ENCODE results near the gene ATG9B.
A peak's percentile ranks its signal among the peaks of the same experiment; 100 is the strongest.

The ATG9B gene

DNA sequence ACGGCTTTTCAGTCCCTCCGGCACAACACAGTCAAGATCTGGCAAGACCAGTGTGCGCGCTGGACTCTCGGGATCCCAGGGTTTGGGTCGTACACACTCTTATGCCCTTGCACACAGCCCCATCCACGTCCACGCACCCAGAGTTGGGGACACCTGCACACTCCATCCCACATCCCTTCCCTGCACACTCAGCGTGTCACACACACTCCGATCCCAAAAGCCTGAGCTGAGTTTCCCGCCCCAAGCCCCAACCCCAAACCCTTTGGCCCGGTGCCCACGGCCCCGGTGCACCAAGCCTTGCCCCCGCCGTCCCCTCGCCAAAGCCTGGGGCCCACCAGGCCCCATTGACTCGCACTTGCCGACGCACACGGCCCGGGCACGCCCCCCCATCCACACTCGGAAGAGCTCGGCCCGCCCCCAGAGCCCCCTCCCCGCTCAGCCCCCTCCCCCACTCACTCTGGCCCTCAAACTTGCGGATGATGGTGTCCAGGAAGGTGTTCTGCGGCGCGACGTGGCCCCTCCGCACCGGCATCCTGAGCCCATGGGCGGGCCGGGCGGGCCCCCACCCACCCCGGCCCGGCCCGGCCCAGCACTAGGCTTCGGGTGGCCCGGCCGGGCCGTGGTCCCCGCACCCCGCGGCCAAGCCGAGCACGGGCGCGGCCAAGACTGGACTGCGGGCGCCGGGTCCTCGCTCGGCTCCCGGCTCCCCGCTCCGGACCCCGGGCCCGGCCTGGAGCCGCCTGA, 46.7 kb downstream of the ATG9B start:
- no peak for DNase-seq (ENCODE audit: low spot score)
- TF ChIP-seq, protein P1, sequence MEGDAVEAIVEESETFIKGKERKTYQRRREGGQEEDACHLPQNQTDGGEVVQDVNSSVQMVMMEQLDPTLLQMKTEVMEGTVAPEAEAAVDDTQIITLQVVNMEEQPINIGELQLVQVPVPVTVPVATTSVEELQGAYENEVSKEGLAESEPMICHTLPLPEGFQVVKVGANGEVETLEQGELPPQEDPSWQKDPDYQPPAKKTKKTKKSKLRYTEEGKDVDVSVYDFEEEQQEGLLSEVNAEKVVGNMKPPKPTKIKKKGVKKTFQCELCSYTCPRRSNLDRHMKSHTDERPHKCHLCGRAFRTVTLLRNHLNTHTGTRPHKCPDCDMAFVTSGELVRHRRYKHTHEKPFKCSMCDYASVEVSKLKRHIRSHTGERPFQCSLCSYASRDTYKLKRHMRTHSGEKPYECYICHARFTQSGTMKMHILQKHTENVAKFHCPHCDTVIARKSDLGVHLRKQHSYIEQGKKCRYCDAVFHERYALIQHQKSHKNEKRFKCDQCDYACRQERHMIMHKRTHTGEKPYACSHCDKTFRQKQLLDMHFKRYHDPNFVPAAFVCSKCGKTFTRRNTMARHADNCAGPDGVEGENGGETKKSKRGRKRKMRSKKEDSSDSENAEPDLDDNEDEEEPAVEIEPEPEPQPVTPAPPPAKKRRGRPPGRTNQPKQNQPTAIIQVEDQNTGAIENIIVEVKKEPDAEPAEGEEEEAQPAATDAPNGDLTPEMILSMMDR (IDR thresholded peaks at IDR 0.05; ENCODE audit: extremely low read depth, missing control alignments): no peak

DNA sequence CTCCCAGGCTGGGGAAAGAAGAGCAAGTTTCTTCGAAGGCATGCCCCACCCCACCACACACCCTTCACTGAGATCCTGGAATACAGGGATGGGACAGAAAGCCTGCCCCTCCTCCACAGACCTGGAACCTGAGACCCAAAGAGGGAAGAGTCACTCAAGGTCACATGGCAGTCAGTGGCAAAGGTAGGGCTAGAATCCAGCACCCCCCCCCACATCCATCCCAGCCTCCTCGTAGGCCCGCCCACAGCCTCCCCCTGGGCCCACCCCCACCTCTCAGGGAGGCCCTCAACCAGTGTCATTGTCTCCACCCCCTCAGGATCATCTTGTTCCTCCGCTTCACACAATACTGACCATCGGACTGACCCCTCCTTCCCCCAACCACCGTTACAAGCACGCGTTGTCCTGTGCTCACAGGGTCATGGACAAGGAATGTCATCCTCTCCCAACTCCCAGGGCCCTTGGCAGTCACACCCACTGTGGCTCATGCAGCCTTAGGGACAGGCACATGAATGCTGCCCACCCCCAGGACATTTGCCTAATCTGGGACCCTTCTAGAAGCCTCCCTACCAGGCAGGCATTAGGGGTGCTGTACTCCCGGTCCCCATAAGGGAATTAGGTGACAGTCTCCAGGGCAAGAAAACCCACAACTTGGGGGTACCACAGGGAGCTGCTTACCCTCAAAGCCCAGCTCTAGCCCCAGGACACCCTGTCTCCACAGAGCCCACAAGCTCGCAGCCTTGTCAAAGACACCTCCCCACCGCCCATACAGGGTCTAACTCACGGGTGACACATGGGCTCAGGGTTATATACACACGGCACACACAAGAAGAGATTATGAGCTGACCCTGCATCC, 47.5 kb downstream of the ATG9B start:
- TF ChIP-seq, protein P1 (IDR thresholded peaks at IDR 0.05; ENCODE audit: extremely low read depth, missing control alignments): no peak
- no peak for DNase-seq (ENCODE audit: low spot score)

DNA sequence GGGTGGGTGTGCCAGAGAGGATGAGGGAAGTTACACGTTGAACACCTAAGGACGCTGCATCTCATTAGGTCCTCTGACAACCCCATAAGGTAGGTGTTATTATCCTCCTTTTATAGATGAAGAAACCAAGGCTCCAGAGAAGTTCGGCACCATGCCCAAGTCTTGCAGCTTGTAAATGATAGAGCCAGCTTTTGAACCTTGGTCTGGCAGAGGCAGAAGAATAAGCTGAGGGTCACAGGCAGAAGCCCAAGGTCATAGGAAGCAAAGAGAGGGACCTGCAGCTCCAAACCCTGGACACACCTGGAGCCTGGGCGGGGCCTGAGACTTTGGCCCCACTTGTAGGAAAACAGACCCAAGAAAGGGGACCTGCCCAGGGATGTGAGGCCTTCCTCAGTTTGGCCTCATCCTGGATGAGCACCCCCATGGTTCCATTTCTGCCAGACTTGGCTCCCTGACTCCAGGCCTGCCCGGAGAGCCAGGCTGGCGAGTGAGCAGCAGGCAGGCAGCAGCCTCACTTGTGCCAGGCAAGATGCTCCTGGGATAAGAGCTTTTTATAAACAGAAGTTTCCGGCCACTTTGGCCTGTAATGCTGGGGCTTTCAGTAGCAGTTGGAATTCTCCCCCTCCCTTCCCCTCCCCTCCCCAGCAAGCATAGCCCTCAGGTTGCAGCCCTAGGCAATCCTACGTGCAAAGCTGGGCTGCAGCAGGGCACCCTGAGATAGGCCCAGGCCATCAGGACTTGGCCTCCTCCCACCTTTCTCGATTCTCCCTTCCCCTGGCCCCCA, 48.6 kb downstream of the ATG9B start:
- no peak for DNase-seq (ENCODE audit: low spot score)
- TF ChIP-seq, protein P1 (IDR thresholded peaks at IDR 0.05; ENCODE audit: extremely low read depth, missing control alignments): no peak

- TF ChIP-seq, protein P1 (IDR thresholded peaks at IDR 0.05; ENCODE audit: extremely low read depth, missing control alignments): peak; percentile 16
- DNase-seq (ENCODE audit: low spot score): peak; percentile 88
These were observed 49.6 kb downstream of the ATG9B start for GRCh38 chr7:150974468-150975391.

GRCh38 chr7:150973571-150974451, 50.5 kb downstream of the ATG9B start:
- TF ChIP-seq, protein P1 (IDR thresholded peaks at IDR 0.05; ENCODE audit: extremely low read depth, missing control alignments): no peak

DNA sequence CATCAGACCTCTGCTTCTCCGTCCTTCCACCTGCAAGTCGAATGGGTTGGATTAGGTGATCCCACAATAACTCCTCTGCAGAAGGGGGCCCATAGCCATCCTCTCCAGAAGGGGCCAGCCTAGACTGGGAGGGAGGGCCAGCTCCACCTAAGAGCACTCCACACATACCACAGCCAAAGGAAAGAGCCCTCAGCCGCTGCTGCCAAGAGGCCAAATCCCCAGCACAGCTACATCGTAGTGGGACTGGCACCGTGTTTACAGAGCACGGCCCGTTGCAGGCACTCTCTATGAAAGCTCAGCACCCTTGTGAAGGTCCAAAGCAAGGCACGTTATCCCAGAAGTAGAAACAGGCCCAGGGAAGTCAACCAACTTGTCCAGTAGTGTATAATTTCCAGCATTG, 51.6 kb downstream of the ATG9B start:
- TF ChIP-seq, protein P1 (IDR thresholded peaks at IDR 0.05; ENCODE audit: extremely low read depth, missing control alignments): no peak
- DNase-seq (ENCODE audit: low spot score): no peak

More at GRCh38 chr7:150973571-150974451, 50.5 kb downstream of the ATG9B start:
- no peak for DNase-seq (ENCODE audit: low spot score)

Data from GM20000 (cell line).